Testis (tissue), 3 donors: ENCODE data around the gene SLC9A3. TPM values are rescaled to one million over a fixed set of nuclear protein-coding genes. Genes with fewer than 3 reads are reported as not detected.

Experiments
- DNase-seq: peaks from one replicate; pipeline ENCODE4 v3.0.0-alpha.2; 2019
- H3K27ac ChIP-seq, 2 donors: fragments of 200-600 bp; sonication (generic); one replicate each; pipeline ENCODE4 v1.5.1; 2019
- H3K27me3 ChIP-seq: fragments of 200-600 bp; sonication (generic); one replicate; pipeline ENCODE4 v1.5.1; 2019
- H3K36me3 ChIP-seq: fragments of 200-600 bp; sonication (generic); one replicate; pipeline ENCODE4 v1.5.1; 2017; ENCODE audit warnings: low read depth; ENCODE audit errors: missing control alignments
- H3K4me1 ChIP-seq: fragments of 200-600 bp; sonication (generic); one replicate; pipeline ENCODE4 v1.5.1; 2019
- H3K4me3 ChIP-seq, 2 donors: fragments of 200-600 bp; sonication (generic); one replicate each; pipeline ENCODE4 v1.5.1; 2017 to 2019
- H3K9me3 ChIP-seq: fragments of 200-600 bp; sonication (generic); one replicate; pipeline ENCODE4 v1.5.1; 2017
- CTCF ChIP-seq, 3 experiments: fragments of 450-650 bp in 2 of 3; fragments of 200-600 bp in 1 of 3; sonication (generic) in 1 of 3; IDR thresholded peaks; one replicate each; pipeline ENCODE4 v1.5.1; 2016 to 2019; ENCODE audit warnings: antibody characterized with exemption in 3 of 3, mild to moderate bottlenecking in 2 of 3, moderate library complexity in 1 of 3
- POLR2A ChIP-seq: fragments of 450-650 bp; IDR thresholded peaks from one replicate; pipeline ENCODE4 v1.6.1; 2017; ENCODE audit warnings: antibody characterized with exemption, mild to moderate bottlenecking, moderate library complexity
- WGBS, 2 donors: methylation state at CpG; one replicate each; pipeline ENCODE4 v1.1.5; 2018; 5-methylcytosine and 5-hydroxymethylcytosine counted together
- intact Hi-C: fragments of 100-400 bp; cut with DNase I; formaldehyde crosslinking; loops from one replicate; pipeline ENCODE4 v1.15.1; 2023; ENCODE audit warnings: low total_unique reads
- polyA plus RNA-seq: library from polyadenylated mRNA; stranded (reverse); fragments of 350-450 nt; fragmentation: Illumina TruSeq; extraction: RNeasy Lipid Tissue Mini Kit (QIAGEN cat#74804); gene quantifications from one replicate; pipeline ENCODE4 v1.2.3, GENCODE V29; 2014; ENCODE audit warnings: low read depth, low replicate concordance; ENCODE audit not compliant: insufficient read depth
- total RNA-seq, 2 donors: library from RNA; depleted of rRNA; stranded (reverse); fragments of >200 nt; gene quantifications; one replicate each; pipeline ENCODE4 v1.2.3, GENCODE V29; 2016

Gene SLC9A3
- total and polyA plus RNA-seq, 3 donors from 2014 or later = 2.3 to 3.8 (median 2.6) TPM

GRCh38 chr5:442335-443238 is 81.7 kb downstream of the SLC9A3 start, which contains the start of gene EXOC3:
EXOC3 (plus strand) TSS chr5:443176; CDS start chr5:446206, 3,030 bp downstream.
- DNase-seq = peak; percentile 78
- no peak for TF ChIP-seq POLR2A
- no peak for TF ChIP-seq CTCF (IDR thresholded peaks at IDR 0.05)
- Histone ChIP-seq H3K36me3 (no peaks in the 10 kb centered on the region), H3K9me3 (no peaks in the 10 kb centered on the region), H3K27me3 (no peaks in the 10 kb centered on the region), H3K4me3 (peak within 1 kb of the TSS; percentile 82 to 96), H3K4me1 (peaks cover 21% of the 10 kb centered on the region), H3K27ac (peak within 1 kb of the TSS; percentile 69 to 70)
- intact Hi-C loops = no loop called here
- WGBS, 2 donors = 4 to 7% methylated on average over 34 to 55 of the region's 73 CpGs

- H3K9me3 ChIP-seq = no peaks in the 10 kb centered on the region
- intact Hi-C loops = no loop called here
- H3K4me1 ChIP-seq = peaks cover 18% of the 10 kb centered on the region
- DNase-seq = no peak
- WGBS, 2 donors = 78 to 82% methylated on average over 5 of the region's 5 CpGs
- H3K4me3 ChIP-seq = peak overlapping the region in 1 of 2 donors; percentile 82
- H3K36me3 ChIP-seq = no peaks in the 10 kb centered on the region
- TF ChIP-seq POLR2A (no peak), CTCF (IDR thresholded peaks at IDR 0.05) (no peak)
- peak overlapping the region in 1 of 2 donors; percentile 70 for H3K27ac ChIP-seq
- H3K27me3 ChIP-seq = no peaks in the 10 kb centered on the region
Observed at GRCh38 chr5:441996-442334, 82.3 kb downstream of the SLC9A3 start.

GRCh38 chr5:440401-441201 is 83.6 kb downstream of the SLC9A3 start:
- no peak overlapping the region for H3K4me3 ChIP-seq
- peaks cover 18% of the 10 kb centered on the region for H3K4me1 ChIP-seq
- H3K9me3 ChIP-seq = no peaks in the 10 kb centered on the region
- H3K27me3 ChIP-seq = no peaks in the 10 kb centered on the region
- TF ChIP-seq POLR2A (no peak), CTCF (IDR thresholded peaks at IDR 0.05) (no peak)
- no peak for DNase-seq
- intact Hi-C loops = no loop called here
- no peak overlapping the region for H3K27ac ChIP-seq
- H3K36me3 ChIP-seq = no peaks in the 10 kb centered on the region
- 51 to 54% methylated on average over 18 of the region's 18 CpGs for WGBS, 2 donors

GRCh38 chr5:439636-440035 is 84.6 kb downstream of the SLC9A3 start:
- Histone ChIP-seq H3K9me3 (no peaks in the 10 kb centered on the region), H3K4me1 (peaks cover 18% of the 10 kb centered on the region), H3K4me3 (no peak overlapping the region), H3K27me3 (no peaks in the 10 kb centered on the region), H3K36me3 (no peaks in the 10 kb centered on the region), H3K27ac (no peak overlapping the region)
- no peak for TF ChIP-seq POLR2A
- no peak for TF ChIP-seq CTCF (IDR thresholded peaks at IDR 0.05)
- intact Hi-C loops = no loop called here
- WGBS, 2 donors = 74 to 76% methylated on average over 10 to 14 of the region's 14 CpGs
- no peak for DNase-seq
